Esophagus muscularis mucosa (tissue), 4 donors: ENCODE measurements around the gene FDXACB1.
A peak's percentile ranks its signal among the peaks of the same experiment; 100 is the strongest.

Experiments used
- EP300 ChIP-seq: sonication (generic); formaldehyde crosslinking; IDR thresholded peaks from one replicate; pipeline ENCODE4 v1.6.1; 2017; ENCODE audit warnings: antibody characterized with exemption
- POLR2A ChIP-seq: fragments of 450-650 bp; IDR thresholded peaks from one replicate; pipeline ENCODE4 v1.6.1; 2017; ENCODE audit warnings: antibody characterized with exemption, moderate library complexity, mild to moderate bottlenecking, low read depth
- POLR2AphosphoS5 ChIP-seq, 2 donors: sonication (generic); formaldehyde crosslinking; IDR thresholded peaks; one replicate each; pipeline ENCODE4 v1.6.1; 2017; ENCODE audit warnings: antibody characterized with exemption in 2 of 2
- TF ChIP-seq, protein P1 (sequence below), 3 experiments: fragments of 200-600 bp in 2 of 3; fragments of 450-650 bp in 1 of 3; sonication (generic) in 2 of 3; IDR thresholded peaks; one replicate each; pipeline ENCODE4 v1.5.1; 2017 to 2019; ENCODE audit warnings: antibody characterized with exemption in 3 of 3, mild to moderate bottlenecking in 2 of 3, moderate library complexity in 1 of 3

GRCh38 chr11:111910676-111911562 lies 32.0 kb upstream of the FDXACB1 start:
- TF ChIP-seq EP300: no peak
- TF ChIP-seq, protein P1, sequence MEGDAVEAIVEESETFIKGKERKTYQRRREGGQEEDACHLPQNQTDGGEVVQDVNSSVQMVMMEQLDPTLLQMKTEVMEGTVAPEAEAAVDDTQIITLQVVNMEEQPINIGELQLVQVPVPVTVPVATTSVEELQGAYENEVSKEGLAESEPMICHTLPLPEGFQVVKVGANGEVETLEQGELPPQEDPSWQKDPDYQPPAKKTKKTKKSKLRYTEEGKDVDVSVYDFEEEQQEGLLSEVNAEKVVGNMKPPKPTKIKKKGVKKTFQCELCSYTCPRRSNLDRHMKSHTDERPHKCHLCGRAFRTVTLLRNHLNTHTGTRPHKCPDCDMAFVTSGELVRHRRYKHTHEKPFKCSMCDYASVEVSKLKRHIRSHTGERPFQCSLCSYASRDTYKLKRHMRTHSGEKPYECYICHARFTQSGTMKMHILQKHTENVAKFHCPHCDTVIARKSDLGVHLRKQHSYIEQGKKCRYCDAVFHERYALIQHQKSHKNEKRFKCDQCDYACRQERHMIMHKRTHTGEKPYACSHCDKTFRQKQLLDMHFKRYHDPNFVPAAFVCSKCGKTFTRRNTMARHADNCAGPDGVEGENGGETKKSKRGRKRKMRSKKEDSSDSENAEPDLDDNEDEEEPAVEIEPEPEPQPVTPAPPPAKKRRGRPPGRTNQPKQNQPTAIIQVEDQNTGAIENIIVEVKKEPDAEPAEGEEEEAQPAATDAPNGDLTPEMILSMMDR (IDR thresholded peaks at IDR 0.05): no peak
- no peak for TF ChIP-seq POLR2A
- peak; percentile 12 to 45 for TF ChIP-seq POLR2AphosphoS5 (IDR thresholded peaks at IDR 0.05)
